Medulla oblongata (tissue), 1 donor: ENCODE measurements around the gene MIPOL1.
"Not testable (repeated sequence)": the region's sequence is repeated elsewhere in the genome, so short reads cannot be mapped to it uniquely, and the experiment has no call there.

Experiments used
- DNase-seq: peaks from one replicate; pipeline ENCODE4 v3.0.0-alpha.2; 2015; ENCODE audit errors: extremely low spot score

The MIPOL1 gene

GRCh38 chr14:37197421-37198272 lies at the start of gene MIPOL1:
Gene MIPOL1, plus strand, starts transcription at chr14:37197937. Its CDS starts 49,952 bp downstream, at chr14:37247889.
- peak; percentile 81 for DNase-seq

GRCh38 chr14:37150414-37150813 lies 47.3 kb upstream of the MIPOL1 start:
- peak; percentile 53 for DNase-seq

- DNase-seq = no peak
These were observed 44.7 kb upstream of the MIPOL1 start for GRCh38 chr14:37153005-37153404.

GRCh38 chr14:37153483-37153882 lies 44.3 kb upstream of the MIPOL1 start:
- DNase-seq = no peak

- no peak for DNase-seq
These were observed 39.8 kb upstream of the MIPOL1 start for GRCh38 chr14:37157987-37158386.

- not testable (repeated sequence) for DNase-seq
These were observed 35.4 kb upstream of the MIPOL1 start for GRCh38 chr14:37162307-37162706.

- DNase-seq = no peak
These were observed 31.9 kb upstream of the MIPOL1 start for GRCh38 chr14:37165794-37166193.

GRCh38 chr14:37167151-37168047 lies 30.3 kb upstream of the MIPOL1 start:
- DNase-seq = no peak

- no peak for DNase-seq
These were observed 29.0 kb upstream of the MIPOL1 start for GRCh38 chr14:37168721-37169120.

- DNase-seq = no peak
These were observed 27.5 kb upstream of the MIPOL1 start for GRCh38 chr14:37170237-37170636.

- DNase-seq = no peak
These were observed 26.7 kb upstream of the MIPOL1 start for GRCh38 chr14:37170993-37171392.

GRCh38 chr14:37171678-37172023 lies 26.1 kb upstream of the MIPOL1 start:
- DNase-seq = no peak

- DNase-seq = peak; percentile 76
These were observed 25.5 kb upstream of the MIPOL1 start, which contains the start of gene SLC25A21 for GRCh38 chr14:37172024-37172869. Gene SLC25A21, minus strand, starts transcription at chr14:37172606.

GRCh38 chr14:37172936-37173614 lies 24.7 kb upstream of the MIPOL1 start:
- DNase-seq = no peak

GRCh38 chr14:37179896-37180502 lies 17.7 kb upstream of the MIPOL1 start:
- DNase-seq = no peak

- not testable (repeated sequence) for DNase-seq
These were observed 16.9 kb upstream of the MIPOL1 start for GRCh38 chr14:37180886-37181285.

- no peak for DNase-seq
These were observed 16.3 kb upstream of the MIPOL1 start for GRCh38 chr14:37181441-37181840.

GRCh38 chr14:37184520-37184919 lies 13.2 kb upstream of the MIPOL1 start:
- DNase-seq = not testable (repeated sequence)

GRCh38 chr14:37185670-37186069 lies 12.1 kb upstream of the MIPOL1 start:
- DNase-seq = no peak

GRCh38 chr14:37186865-37187264 lies 10.9 kb upstream of the MIPOL1 start:
- DNase-seq = no peak

GRCh38 chr14:37187294-37187693 lies 10.4 kb upstream of the MIPOL1 start:
- no peak for DNase-seq
